Measurements from ENCODE around the gene XIRP1.

GRCh38 chr3:39230453-39230852 lies 38.1 kb upstream of the XIRP1 start:
- TF ChIP-seq TCF12 (IDR thresholded peaks at IDR 0.05; ENCODE audit: low read depth) (no peak), CEBPB (IDR thresholded peaks at IDR 0.05) (no peak), REST (IDR thresholded peaks at IDR 0.05; ENCODE audit: low read depth) (no peak), RAD21 (IDR thresholded peaks at IDR 0.05; ENCODE audit: low read depth) (no peak), USF1 (IDR thresholded peaks at IDR 0.05) (no peak), YY1 (IDR thresholded peaks at IDR 0.05; ENCODE audit: low read depth) (no peak), EGR1 (IDR thresholded peaks at IDR 0.05) (no peak), CREB1 (IDR thresholded peaks at IDR 0.05; ENCODE audit: low read depth) (no peak), EP300 (IDR thresholded peaks at IDR 0.05; ENCODE audit: borderline replicate concordance) (no peak), MAX (IDR thresholded peaks at IDR 0.05) (no peak), TEAD4 (IDR thresholded peaks at IDR 0.05) (no peak), NFIC (IDR thresholded peaks at IDR 0.05) (no peak), TAF1 (IDR thresholded peaks at IDR 0.05; ENCODE audit: low read depth) (no peak)
